Measurements from ENCODE around the gene DLEC1. TPM values are rescaled to one million over a fixed set of nuclear protein-coding genes. Genes with fewer than 3 reads are reported as not detected.
"Not testable (repeated sequence)": the region's sequence is repeated elsewhere in the genome, so short reads cannot be mapped to it uniquely, and the experiment has no call there.

DLEC1 gene
- total RNA-seq, 4 donors from 2014 or later = 0.08 to 2.9 (median 0.57) TPM

DNA sequence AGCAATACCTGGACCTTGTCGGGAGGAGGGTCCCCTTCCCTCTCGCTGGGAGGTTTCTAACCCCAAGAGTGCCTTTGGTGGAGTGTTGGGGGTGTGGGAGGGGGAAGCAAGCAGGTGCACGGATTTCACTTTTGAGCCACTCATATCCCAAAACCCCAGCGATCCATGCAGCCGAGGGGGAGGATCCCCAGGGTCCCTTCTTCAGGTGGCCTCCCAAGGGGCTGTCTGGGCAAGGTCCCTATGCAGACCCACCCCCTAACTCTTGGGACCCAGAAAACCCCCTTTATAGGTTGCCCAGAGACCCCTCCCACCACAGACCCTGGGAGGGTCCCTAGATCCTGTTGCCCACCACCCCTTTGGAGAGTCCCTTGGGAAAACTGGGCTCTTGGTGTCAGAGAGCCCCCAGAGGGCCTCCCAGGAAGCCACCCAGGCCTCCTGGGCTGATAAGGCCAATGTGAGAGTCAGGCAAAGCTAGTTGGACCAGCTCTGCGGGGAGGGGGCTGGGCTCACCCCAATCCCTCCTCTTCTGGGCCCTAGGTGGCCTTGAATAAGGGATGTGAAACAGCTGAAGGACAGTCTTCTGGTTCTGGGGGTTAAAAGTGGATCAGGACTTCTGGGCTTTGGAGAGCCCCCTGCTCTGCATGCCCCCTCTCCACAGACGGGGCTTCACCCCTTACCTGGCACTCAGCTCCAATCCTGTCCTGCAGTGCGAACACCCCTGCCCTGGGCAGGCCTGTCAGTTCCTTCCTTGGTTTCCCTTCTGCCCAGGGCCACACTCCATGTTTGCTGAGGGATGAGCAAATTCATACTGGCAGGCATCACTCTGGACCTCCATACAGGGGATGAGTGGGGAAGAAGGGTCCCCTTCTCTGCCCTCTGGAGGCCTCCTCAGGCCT lies 8.6 kb upstream of the DLEC1 start:
- intact Hi-C loops (cut with DNase I; ENCODE audit: low total_unique reads) = no loop called here
- WGBS, 2 donors = 28 to 33% methylated on average over 7 to 8 of the region's 8 CpGs
- DNase-seq (ENCODE audit: low spot score in 2 of 2) = peak in 1 of 2 donors; percentile 84
- H3K4me3 ChIP-seq (ENCODE audit: low read depth, poor library complexity, severe bottlenecking) = peak overlapping the region; percentile 53
- TF ChIP-seq POLR2A (IDR thresholded peaks at IDR 0.05) = no peak
- TF ChIP-seq, protein P1, sequence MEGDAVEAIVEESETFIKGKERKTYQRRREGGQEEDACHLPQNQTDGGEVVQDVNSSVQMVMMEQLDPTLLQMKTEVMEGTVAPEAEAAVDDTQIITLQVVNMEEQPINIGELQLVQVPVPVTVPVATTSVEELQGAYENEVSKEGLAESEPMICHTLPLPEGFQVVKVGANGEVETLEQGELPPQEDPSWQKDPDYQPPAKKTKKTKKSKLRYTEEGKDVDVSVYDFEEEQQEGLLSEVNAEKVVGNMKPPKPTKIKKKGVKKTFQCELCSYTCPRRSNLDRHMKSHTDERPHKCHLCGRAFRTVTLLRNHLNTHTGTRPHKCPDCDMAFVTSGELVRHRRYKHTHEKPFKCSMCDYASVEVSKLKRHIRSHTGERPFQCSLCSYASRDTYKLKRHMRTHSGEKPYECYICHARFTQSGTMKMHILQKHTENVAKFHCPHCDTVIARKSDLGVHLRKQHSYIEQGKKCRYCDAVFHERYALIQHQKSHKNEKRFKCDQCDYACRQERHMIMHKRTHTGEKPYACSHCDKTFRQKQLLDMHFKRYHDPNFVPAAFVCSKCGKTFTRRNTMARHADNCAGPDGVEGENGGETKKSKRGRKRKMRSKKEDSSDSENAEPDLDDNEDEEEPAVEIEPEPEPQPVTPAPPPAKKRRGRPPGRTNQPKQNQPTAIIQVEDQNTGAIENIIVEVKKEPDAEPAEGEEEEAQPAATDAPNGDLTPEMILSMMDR (IDR thresholded peaks at IDR 0.05) = no peak

DNA sequence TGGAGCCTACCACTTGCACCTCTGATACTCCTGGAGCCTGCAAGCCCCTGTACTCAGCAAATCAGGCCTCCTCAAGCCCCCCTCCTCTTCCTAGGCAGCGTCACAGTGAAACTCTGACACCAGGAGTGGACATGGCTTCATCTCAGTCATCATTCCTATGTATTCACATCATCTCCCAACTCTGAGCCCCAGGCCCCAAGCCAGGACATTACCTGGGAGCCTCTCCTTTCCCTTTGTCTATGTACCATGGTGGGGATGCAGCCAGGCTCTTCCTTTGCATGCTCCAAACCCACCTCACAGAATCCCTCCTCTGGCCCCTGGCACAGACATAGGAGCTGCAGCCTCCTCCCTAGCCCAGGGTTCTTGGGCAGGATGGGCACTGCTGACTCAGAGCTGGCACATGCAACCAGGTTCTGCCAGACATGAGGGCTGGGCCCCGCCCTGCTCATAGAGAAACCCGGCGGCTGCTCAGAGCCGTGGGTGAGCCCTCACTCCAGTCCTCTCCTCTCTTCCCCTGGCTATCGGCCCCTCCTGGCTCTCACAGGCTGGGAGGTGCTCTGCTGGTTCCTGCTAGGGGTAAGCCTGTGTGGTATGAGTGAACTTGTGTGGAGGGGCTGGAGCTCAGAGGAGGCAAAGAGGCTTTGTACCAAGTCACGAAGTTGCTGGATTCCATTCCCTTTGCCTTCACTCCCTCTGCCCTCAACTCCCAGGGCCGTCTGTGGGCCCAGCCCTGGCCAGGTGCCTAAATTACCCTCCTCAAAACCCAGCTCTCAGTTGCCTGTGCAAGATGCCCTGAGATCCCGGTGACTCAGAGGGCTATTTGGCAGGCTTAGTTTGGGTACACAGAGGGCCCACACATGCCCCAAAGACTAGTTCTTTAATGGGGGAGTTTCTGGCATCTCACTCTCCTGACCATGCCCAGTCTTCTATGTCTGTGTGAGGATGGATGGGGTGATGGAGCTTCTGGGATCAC lies 7.7 kb upstream of the DLEC1 start:
- intact Hi-C loops (cut with DNase I; ENCODE audit: low total_unique reads) = no loop called here
- H3K4me3 ChIP-seq (ENCODE audit: low read depth, poor library complexity, severe bottlenecking) = no peak overlapping the region
- TF ChIP-seq, protein P1 (IDR thresholded peaks at IDR 0.05) = no peak
- TF ChIP-seq POLR2A (IDR thresholded peaks at IDR 0.05) = no peak
- DNase-seq (ENCODE audit: low spot score in 2 of 2) = peak; percentile 75 to 94
- 13 to 14% methylated on average over 9 of the region's 9 CpGs for WGBS, 2 donors

DNA sequence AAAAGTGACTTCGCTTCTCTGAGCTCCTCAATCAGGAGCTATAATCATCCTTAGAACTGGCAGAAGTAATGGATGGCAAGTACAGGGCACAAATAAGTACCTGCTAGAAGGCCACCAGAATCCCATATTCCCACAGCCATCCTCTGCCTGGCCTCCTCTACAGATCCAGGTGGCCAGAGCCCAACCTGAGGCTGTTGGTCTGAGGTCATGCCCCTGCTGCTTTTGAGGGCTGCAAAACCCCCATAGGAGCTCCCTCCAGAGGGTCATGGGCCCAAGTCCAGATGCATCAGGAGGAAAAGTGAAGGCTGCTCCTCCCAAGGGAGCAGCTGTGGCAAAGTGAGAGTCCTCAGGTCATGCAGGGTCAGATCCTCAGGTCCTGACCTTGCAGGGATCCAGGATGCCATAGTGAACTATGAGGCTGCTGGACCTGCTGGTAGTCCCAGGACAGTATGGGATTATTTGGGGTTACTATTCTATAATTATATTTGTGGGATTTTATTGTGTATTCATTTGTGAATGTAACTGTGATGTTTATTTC lies 6.6 kb upstream of the DLEC1 start:
- no peak overlapping the region for H3K4me3 ChIP-seq (ENCODE audit: low read depth, poor library complexity, severe bottlenecking)
- peak in 1 of 2 donors; percentile 64 for DNase-seq (ENCODE audit: low spot score in 2 of 2)
- WGBS, 2 donors = 89 to 100% methylated on average over 1 of the region's 1 CpG
- intact Hi-C loops (cut with DNase I; ENCODE audit: low total_unique reads) = no loop called here
- TF ChIP-seq, protein P1 (IDR thresholded peaks at IDR 0.05) = no peak
- no peak for TF ChIP-seq POLR2A (IDR thresholded peaks at IDR 0.05)

DNA sequence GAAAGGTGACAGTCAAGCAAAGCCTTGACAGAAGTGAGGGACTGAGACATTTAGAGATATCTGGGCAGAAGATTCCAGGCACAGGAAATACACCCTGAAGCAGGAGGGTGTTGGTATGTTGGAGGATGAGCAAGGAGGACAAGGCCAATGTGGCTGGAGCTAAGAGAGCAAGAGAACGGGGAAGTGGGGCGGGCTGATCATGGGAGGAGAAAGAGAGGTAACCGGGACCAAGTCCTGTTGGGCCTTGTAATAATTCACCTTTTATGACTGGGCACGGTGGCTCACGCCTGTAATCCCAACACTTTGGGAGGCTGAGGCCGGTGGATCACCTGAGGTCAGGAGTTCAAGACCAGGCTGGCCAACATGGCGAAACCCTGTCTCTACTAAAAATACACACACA lies 5.4 kb upstream of the DLEC1 start:
- peak in 1 of 2 donors; percentile 76 for DNase-seq (ENCODE audit: low spot score in 2 of 2)
- H3K4me3 ChIP-seq (ENCODE audit: low read depth, poor library complexity, severe bottlenecking); intact Hi-C loops (cut with DNase I; ENCODE audit: low total_unique reads): not testable (repeated sequence)
- 87 to 89% methylated on average over 7 of the region's 7 CpGs for WGBS, 2 donors

DNA sequence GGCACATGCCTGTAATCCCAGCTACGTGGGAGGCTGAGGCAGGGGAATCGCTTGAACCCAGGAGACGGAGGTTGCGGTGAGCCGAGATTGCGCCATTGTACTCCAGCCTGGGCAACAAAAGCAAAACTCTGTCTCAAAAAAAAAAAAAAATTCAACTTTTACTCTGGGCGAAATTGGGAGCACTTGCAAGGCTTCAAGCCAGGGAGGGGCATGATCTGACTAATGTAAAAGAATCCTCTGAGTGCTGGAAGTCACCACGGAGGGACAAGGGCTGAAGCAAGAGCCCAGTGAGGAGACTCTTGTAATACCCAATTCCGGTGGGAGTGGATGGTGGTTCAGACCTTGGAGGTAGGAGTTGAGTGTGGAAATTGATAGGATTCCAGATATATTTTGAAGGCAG lies 4.7 kb upstream of the DLEC1 start:
- WGBS, 2 donors = 88 to 91% methylated on average over 9 of the region's 9 CpGs
- DNase-seq (ENCODE audit: low spot score in 2 of 2) = peak in 1 of 2 donors; percentile 49
- H3K4me3 ChIP-seq (ENCODE audit: low read depth, poor library complexity, severe bottlenecking); intact Hi-C loops (cut with DNase I; ENCODE audit: low total_unique reads): not testable (repeated sequence)

DNA sequence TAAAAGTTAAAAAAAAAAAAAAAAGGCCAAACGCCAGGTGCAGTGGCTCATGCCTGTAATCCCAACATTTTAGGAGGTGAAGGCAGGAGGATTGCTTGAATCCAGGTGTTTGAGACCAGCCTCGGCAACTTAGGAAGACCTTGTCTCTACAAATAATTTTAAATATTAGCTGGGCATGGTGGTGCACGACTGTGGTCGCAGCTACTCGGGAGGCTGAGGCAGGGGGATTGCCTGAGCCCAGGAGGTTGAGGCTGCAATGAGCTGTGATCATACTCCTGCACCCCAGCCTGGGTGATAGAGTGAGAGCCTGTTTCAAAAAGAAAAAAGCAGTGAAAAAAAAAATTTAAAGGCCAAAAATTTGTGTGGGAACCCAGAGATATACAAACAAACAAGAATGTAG lies 2.7 kb upstream of the DLEC1 start:
- no peak for TF ChIP-seq POLR2A (IDR thresholded peaks at IDR 0.05)
- TF ChIP-seq, protein P1 (IDR thresholded peaks at IDR 0.05) = no peak
- no peak overlapping the region for H3K4me3 ChIP-seq (ENCODE audit: low read depth, poor library complexity, severe bottlenecking)
- 92 to 100% methylated on average over 5 of the region's 5 CpGs for WGBS, 2 donors
- intact Hi-C loops (cut with DNase I; ENCODE audit: low total_unique reads) = no loop called here
- peak in 1 of 2 donors; percentile 82 for DNase-seq (ENCODE audit: low spot score in 2 of 2)

All from lower leg skin (tissue), 4 donors.